ENCODE results near the gene FLVCR2.

Gene FLVCR2

DNA sequence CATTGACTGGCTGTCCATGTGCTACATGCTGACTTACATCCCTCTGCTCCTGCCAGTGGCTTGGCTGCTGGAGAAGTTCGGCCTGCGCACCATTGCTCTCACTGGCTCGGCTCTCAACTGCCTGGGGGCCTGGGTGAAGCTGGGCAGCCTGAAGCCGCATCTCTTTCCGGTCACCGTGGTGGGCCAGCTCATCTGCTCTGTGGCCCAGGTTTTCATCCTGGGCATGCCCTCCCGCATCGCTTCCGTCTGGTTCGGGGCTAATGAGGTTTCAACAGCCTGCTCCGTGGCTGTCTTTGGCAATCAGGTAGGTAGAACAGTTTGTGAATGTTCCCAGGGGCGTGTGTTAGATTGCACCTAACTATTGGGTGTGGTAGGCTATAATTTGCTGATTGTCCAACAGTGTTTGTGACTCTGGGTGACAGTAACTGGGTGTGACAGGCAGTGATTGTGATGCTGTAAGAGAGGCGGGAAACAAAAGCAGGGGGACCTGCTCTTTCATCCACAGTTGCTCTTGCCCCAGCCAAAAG is 981 bp downstream of the FLVCR2 start:
- TF ChIP-seq, protein P1, sequence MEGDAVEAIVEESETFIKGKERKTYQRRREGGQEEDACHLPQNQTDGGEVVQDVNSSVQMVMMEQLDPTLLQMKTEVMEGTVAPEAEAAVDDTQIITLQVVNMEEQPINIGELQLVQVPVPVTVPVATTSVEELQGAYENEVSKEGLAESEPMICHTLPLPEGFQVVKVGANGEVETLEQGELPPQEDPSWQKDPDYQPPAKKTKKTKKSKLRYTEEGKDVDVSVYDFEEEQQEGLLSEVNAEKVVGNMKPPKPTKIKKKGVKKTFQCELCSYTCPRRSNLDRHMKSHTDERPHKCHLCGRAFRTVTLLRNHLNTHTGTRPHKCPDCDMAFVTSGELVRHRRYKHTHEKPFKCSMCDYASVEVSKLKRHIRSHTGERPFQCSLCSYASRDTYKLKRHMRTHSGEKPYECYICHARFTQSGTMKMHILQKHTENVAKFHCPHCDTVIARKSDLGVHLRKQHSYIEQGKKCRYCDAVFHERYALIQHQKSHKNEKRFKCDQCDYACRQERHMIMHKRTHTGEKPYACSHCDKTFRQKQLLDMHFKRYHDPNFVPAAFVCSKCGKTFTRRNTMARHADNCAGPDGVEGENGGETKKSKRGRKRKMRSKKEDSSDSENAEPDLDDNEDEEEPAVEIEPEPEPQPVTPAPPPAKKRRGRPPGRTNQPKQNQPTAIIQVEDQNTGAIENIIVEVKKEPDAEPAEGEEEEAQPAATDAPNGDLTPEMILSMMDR (IDR thresholded peaks at IDR 0.05) = no peak
- Histone ChIP-seq H3K9me3 (ENCODE audit: control insufficient read depth, low read length) (no peaks in the 10 kb centered on the region), H3K4me2 (ENCODE audit: low read length) (peak overlapping the region; percentile 87), H3K9ac (no peak overlapping the region), H2AFZ (peak overlapping the region; percentile 97), H3K27ac (peak overlapping the region; percentile 93), H3K27me3 (ENCODE audit: control insufficient read depth, insufficient read depth, low read length) (no peaks in the 10 kb centered on the region), H3K4me1 (peaks cover 8% of the 10 kb centered on the region), H3K36me3 (ENCODE audit: control insufficient read depth, insufficient read depth, low read length) (no peaks in the 10 kb centered on the region), H3K4me3 (ENCODE audit: low read depth, low read length) (peak overlapping the region; percentile 55), H3K79me2 (peaks cover 11% of the 10 kb centered on the region)

DNA sequence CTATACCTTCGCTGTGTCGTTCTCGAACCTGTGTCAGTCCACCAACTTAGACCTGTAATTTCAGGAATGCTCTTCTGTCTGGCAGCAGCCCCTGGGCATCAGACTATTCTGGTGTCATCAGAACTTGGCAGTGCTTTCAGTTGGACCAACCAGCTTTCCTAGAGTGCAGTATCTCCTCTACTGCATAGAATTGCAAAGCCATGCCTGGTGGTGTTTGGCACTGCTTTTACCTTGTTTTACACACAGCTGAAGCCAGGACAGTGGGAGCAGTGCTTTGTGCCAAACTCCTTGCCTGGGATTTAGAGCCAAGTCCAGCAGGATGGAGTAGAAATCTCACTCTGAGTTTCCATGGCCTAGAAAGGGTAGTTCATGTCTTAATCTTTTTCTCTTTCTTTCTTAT is 1.5 kb downstream of the FLVCR2 start:
- TF ChIP-seq, protein P1 (IDR thresholded peaks at IDR 0.05) = no peak
- Histone ChIP-seq H2AFZ (no peak overlapping the region), H3K27ac (no peak overlapping the region), H3K4me1 (peaks cover 8% of the 10 kb centered on the region), H3K79me2 (peaks cover 11% of the 10 kb centered on the region), H3K27me3 (ENCODE audit: control insufficient read depth, insufficient read depth, low read length) (no peaks in the 10 kb centered on the region), H3K4me2 (ENCODE audit: low read length) (no peak overlapping the region), H3K9me3 (ENCODE audit: control insufficient read depth, low read length) (no peaks in the 10 kb centered on the region), H3K36me3 (ENCODE audit: control insufficient read depth, insufficient read depth, low read length) (no peaks in the 10 kb centered on the region), H3K4me3 (ENCODE audit: low read depth, low read length) (no peak overlapping the region), H3K9ac (no peak overlapping the region)

DNA sequence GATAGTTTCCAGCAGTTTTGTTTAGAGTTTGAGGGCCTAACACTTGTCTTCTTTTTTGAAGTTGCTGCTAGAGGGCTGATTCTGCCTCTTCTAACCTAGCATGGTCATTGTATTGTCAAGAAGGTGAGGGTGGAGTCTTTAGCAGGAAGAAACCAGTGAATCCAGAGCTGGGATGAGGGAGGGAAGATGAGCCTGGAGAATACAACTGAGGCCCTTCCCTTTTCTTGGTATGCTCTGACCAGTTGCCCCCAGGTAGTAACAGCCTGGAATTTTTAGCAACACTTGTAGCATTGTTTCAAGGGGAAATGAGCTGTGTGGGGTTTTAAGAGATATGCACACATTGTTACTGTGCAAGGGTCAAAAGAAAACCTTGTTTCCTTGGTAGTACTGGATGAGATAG is 9.0 kb downstream of the FLVCR2 start:
- no peak overlapping the region for H3K4me2 ChIP-seq (ENCODE audit: low read length)
- no peak overlapping the region for H3K27ac ChIP-seq
- H3K9me3 ChIP-seq (ENCODE audit: control insufficient read depth, low read length) = no peaks in the 10 kb centered on the region
- H3K4me3 ChIP-seq (ENCODE audit: low read depth, low read length) = no peak overlapping the region
- H2AFZ ChIP-seq = no peak overlapping the region
- TF ChIP-seq, protein P1 (IDR thresholded peaks at IDR 0.05) = no peak
- no peak overlapping the region for H3K9ac ChIP-seq
- H3K4me1 ChIP-seq = no peaks in the 10 kb centered on the region
- peaks cover 14% of the 10 kb centered on the region for H3K79me2 ChIP-seq
- no peaks in the 10 kb centered on the region for H3K36me3 ChIP-seq (ENCODE audit: control insufficient read depth, insufficient read depth, low read length)
- no peaks in the 10 kb centered on the region for H3K27me3 ChIP-seq (ENCODE audit: control insufficient read depth, insufficient read depth, low read length)

DNA sequence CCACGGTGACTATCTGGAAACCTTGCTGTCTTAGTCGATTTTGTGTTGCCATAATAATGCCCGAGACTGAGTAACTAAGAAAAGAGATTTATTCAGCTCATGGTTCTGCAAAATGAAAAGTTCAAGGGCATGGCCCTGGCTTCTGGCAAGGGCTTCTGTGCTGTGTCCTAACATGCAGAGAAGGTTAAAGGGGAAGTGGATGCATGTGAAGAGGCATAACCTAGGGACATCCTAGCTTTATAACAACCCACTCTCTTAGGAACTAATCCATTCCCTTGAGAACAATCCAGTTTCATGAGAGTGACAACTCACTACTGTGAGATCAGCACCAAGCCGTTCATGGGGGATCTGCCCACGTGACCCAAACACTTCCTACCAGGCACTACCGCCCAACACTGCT is 11.5 kb downstream of the FLVCR2 start:
- H2AFZ ChIP-seq = no peak overlapping the region
- H3K4me3 ChIP-seq (ENCODE audit: low read depth, low read length) = no peak overlapping the region
- H3K4me2 ChIP-seq (ENCODE audit: low read length) = no peak overlapping the region
- H3K79me2 ChIP-seq = peaks cover 12% of the 10 kb centered on the region
- H3K9me3 ChIP-seq (ENCODE audit: control insufficient read depth, low read length) = no peaks in the 10 kb centered on the region
- TF ChIP-seq, protein P1 (IDR thresholded peaks at IDR 0.05) = no peak
- no peak overlapping the region for H3K27ac ChIP-seq
- no peak overlapping the region for H3K9ac ChIP-seq
- no peaks in the 10 kb centered on the region for H3K4me1 ChIP-seq
- no peaks in the 10 kb centered on the region for H3K36me3 ChIP-seq (ENCODE audit: control insufficient read depth, insufficient read depth, low read length)
- H3K27me3 ChIP-seq (ENCODE audit: control insufficient read depth, insufficient read depth, low read length) = no peaks in the 10 kb centered on the region

DNA sequence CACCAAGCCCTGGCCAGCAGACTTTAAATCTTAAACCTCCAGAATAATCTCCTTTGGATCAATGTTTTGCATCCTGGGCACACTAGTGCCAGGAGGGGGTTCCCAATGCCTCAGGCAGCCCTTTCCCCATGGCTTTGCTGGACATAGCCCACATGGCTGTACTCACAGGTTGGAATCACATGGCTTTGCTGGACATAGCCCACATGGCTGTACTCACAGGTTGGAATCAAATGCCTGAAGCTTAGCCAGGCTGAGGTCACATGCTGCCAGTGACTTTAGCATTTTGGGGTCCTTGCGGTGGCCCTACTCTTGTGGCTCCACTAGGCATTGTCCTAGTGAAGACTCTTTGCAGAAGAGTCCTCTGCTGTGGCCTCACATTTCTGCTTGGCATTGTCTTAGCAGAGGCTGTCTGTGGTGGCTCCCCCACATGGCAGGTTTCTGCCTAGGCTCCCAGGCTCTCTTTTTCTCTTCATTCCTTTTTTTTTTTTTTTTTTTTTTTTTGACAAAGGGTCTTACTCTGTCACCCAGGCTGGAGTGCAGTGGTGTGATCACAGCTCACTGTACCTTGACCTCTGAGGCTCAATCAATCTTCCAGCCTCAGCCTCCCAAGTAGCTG is 13.0 kb downstream of the FLVCR2 start:
- no peak overlapping the region for H2AFZ ChIP-seq
- H3K79me2 ChIP-seq = peaks cover 12% of the 10 kb centered on the region
- H3K4me1 ChIP-seq = no peaks in the 10 kb centered on the region
- H3K27me3 ChIP-seq (ENCODE audit: control insufficient read depth, insufficient read depth, low read length) = no peaks in the 10 kb centered on the region
- TF ChIP-seq, protein P1 (IDR thresholded peaks at IDR 0.05) = no peak
- no peak overlapping the region for H3K4me2 ChIP-seq (ENCODE audit: low read length)
- H3K4me3 ChIP-seq (ENCODE audit: low read depth, low read length) = no peak overlapping the region
- no peak overlapping the region for H3K27ac ChIP-seq
- H3K9me3 ChIP-seq (ENCODE audit: control insufficient read depth, low read length) = no peaks in the 10 kb centered on the region
- H3K36me3 ChIP-seq (ENCODE audit: control insufficient read depth, insufficient read depth, low read length) = no peaks in the 10 kb centered on the region
- H3K9ac ChIP-seq = no peak overlapping the region

All from parathyroid adenoma (tissue), 2 donors.